SKM-1 (cell line): ENCODE data around the gene HTR5A.

Experiments used
- DNase-seq: peaks from one replicate; lab custom pipeline; 2025; ENCODE audit not compliant: unreplicated experiment; lab: John Stamatoyannopoulos, UW

The HTR5A gene

GRCh38 chr7:155084969-155085368 lies 14.8 kb downstream of the HTR5A start:
- DNase-seq: no peak

GRCh38 chr7:155090684-155091083 lies 20.6 kb downstream of the HTR5A start:
- no peak for DNase-seq

GRCh38 chr7:155093596-155093995 lies 23.5 kb downstream of the HTR5A start:
- no peak for DNase-seq

GRCh38 chr7:155094636-155095135 lies 24.6 kb downstream of the HTR5A start:
- DNase-seq: no peak

GRCh38 chr7:155097338-155097737 lies 27.2 kb downstream of the HTR5A start:
- DNase-seq: no peak

GRCh38 chr7:155103839-155104238 lies 33.7 kb downstream of the HTR5A start:
- DNase-seq: no peak

- DNase-seq: no peak
Observed at GRCh38 chr7:155104913-155105312, 34.8 kb downstream of the HTR5A start.

GRCh38 chr7:155106356-155106755 lies 36.2 kb downstream of the HTR5A start:
- no peak for DNase-seq

- no peak for DNase-seq
Observed at GRCh38 chr7:155107126-155107525, 37.0 kb downstream of the HTR5A start.

- DNase-seq: no peak
Observed at GRCh38 chr7:155108144-155108901, 38.2 kb downstream of the HTR5A start.

- DNase-seq: no peak
Observed at GRCh38 chr7:155109121-155109520, 39.0 kb downstream of the HTR5A start.

- no peak for DNase-seq
Observed at GRCh38 chr7:155115288-155115687, 45.2 kb downstream of the HTR5A start.

- no peak for DNase-seq
Observed at GRCh38 chr7:155119801-155120382, 49.8 kb downstream of the HTR5A start.

GRCh38 chr7:155120460-155120859 lies 50.3 kb downstream of the HTR5A start:
- DNase-seq: no peak

GRCh38 chr7:155122831-155123230 lies 52.7 kb downstream of the HTR5A start:
- DNase-seq: no peak

- DNase-seq: no peak
Observed at GRCh38 chr7:155123413-155123812, 53.3 kb downstream of the HTR5A start.

GRCh38 chr7:155124706-155125105 lies 54.6 kb downstream of the HTR5A start:
- no peak for DNase-seq

- DNase-seq: no peak
Observed at GRCh38 chr7:155129186-155129585, 59.1 kb downstream of the HTR5A start.

- DNase-seq: no peak
Observed at GRCh38 chr7:155129789-155130188, 59.7 kb downstream of the HTR5A start.

GRCh38 chr7:155130493-155130892 lies 60.4 kb downstream of the HTR5A start:
- no peak for DNase-seq

- no peak for DNase-seq
Observed at GRCh38 chr7:155131090-155131489, 61.0 kb downstream of the HTR5A start.

GRCh38 chr7:155132431-155132830 lies 62.3 kb downstream of the HTR5A start:
- DNase-seq: no peak
